GM12875 (cell line): ENCODE results near the gene IPPK.
A peak's percentile ranks its signal among the peaks of the same experiment; 100 is the strongest.

Experiments
- H3K4me3 ChIP-seq: one replicate; pipeline ENCODE4 v1.5.1; 2011; ENCODE audit warnings: low read depth, low read length, control low read depth
- TF ChIP-seq, protein P1 (sequence below): IDR thresholded peaks from 2 replicates; pipeline ENCODE4 v1.5.1; 2011; ENCODE audit warnings: low read depth, mild to moderate bottlenecking, control low read depth, inconsistent platforms, low read length, moderate library complexity, borderline replicate concordance; ENCODE audit not compliant: insufficient read depth

IPPK gene, protein sequence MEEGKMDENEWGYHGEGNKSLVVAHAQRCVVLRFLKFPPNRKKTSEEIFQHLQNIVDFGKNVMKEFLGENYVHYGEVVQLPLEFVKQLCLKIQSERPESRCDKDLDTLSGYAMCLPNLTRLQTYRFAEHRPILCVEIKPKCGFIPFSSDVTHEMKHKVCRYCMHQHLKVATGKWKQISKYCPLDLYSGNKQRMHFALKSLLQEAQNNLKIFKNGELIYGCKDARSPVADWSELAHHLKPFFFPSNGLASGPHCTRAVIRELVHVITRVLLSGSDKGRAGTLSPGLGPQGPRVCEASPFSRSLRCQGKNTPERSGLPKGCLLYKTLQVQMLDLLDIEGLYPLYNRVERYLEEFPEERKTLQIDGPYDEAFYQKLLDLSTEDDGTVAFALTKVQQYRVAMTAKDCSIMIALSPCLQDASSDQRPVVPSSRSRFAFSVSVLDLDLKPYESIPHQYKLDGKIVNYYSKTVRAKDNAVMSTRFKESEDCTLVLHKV

DNA sequence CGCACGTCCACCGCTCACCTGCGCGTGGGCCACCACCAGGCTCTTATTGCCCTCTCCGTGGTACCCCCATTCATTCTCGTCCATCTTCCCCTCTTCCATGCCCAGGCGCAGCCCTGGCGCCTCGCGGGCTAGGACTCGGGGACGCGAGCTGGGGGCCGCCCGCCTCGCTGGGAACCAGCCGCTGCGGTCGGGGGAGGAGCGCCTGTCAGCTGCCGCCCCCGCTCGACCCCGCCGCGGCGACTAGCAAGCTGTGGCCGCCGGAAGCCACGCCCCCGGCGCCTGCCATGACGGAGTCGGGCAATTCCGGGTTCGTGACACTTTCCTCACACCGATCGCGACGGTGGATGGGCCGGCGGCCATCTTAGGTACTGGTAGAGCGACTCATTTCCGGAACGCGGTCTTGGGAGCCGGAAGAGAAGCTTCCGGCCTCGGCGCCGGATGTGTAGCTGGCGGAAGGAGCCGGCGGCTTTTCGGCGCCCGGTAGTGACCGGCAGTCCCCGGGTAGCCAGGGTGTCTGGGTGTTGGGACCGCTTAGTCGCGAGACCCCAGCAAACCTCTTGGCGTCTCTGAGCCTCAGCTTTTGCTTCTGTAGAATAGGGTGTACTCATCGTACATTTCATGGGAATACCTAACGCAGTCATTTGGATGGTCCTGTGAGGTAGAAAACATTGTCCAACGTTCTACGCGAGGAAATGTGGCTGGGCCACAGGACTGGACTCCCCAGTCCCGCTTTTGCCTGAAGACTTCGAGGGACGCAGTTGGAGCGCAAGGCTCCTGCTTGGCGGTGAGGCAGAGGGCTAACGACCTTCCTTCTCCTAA is at the start of gene IPPK:
Gene IPPK, minus strand, starts transcription at position 242 of the 819 bp plus-strand sequence. Its CDS starts 143 bp downstream, at position 99.
- TF ChIP-seq, protein P1, sequence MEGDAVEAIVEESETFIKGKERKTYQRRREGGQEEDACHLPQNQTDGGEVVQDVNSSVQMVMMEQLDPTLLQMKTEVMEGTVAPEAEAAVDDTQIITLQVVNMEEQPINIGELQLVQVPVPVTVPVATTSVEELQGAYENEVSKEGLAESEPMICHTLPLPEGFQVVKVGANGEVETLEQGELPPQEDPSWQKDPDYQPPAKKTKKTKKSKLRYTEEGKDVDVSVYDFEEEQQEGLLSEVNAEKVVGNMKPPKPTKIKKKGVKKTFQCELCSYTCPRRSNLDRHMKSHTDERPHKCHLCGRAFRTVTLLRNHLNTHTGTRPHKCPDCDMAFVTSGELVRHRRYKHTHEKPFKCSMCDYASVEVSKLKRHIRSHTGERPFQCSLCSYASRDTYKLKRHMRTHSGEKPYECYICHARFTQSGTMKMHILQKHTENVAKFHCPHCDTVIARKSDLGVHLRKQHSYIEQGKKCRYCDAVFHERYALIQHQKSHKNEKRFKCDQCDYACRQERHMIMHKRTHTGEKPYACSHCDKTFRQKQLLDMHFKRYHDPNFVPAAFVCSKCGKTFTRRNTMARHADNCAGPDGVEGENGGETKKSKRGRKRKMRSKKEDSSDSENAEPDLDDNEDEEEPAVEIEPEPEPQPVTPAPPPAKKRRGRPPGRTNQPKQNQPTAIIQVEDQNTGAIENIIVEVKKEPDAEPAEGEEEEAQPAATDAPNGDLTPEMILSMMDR: no peak
- H3K4me3 ChIP-seq: peak within 1 kb of the TSS; percentile 73

DNA sequence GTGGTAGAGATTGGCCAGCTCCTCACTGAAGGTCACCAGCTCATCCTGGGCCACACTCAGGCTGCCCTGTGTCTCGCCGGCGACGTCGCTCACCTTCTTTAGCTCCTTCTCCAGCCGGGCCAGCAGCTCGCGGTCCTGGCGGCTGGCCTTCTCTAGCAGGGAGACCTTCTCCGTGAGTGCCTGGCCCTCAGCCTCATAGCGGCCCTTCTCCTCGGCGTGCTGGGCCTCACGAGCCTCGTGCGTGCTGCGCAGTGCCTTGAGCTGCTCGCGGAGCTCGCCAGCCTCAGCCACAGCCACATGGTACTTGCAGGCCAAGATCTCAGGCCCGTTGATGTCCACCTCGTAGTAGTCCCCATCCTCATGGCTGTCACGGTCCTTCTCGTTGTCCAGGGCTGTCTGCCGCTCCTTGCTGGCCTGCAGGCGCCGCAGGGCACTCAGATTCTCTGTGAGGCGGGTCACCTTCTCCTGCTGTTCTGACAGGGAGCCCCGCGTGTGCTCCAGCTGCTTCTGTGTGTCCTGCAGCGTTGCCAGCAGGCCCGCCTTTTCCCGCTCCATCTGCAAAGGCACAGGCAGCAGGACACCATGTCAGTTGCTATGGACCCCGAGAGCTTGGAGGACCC is 49.2 kb upstream of the IPPK start:
- H3K4me3 ChIP-seq: no peak overlapping the region
- TF ChIP-seq, protein P1: no peak

DNA sequence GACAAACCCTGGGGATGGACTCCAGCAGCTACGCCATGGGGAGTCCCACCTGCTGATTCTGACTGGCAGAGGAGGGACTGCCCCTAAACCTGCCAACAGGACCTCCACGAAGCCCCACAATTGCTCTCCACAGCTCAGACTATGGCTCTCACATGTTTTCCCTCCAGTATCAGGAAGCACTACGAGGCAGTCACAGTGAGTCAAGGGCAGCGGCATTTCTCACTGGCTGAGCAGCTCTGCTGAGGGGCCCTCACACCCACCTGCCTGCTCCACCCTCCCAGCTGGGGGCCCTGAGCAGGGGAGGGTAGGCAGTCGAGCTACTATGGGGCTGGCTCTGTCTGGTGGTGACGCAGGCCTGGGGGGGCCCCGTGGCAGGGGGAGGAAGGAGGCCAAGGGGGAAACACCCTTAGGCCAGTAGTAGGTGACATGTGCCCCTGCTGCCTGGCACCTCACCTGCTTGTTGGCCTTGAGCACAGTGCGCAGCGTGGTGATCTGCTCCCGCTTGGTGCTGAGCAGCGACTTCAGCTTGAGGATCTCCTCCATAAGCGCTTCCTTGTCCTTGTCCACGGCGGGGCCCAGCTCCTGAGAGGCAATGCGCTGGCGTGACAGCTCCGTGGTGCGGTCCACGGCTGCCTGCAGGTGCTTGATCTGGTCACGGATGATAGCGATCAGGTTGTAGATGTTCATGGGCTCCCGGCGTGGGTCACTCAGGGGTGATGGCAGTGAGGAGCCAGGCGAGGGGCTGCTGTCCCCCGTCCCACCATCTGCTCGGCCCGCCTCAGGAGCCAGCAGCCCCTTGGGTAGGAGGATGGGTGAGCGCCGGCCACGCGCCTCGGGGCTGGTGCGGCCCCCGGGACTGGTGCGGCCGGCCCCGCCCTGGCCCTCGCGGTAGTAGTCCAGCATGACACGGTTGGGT is 48.4 kb upstream of the IPPK start:
- TF ChIP-seq, protein P1: no peak
- no peak overlapping the region for H3K4me3 ChIP-seq

DNA sequence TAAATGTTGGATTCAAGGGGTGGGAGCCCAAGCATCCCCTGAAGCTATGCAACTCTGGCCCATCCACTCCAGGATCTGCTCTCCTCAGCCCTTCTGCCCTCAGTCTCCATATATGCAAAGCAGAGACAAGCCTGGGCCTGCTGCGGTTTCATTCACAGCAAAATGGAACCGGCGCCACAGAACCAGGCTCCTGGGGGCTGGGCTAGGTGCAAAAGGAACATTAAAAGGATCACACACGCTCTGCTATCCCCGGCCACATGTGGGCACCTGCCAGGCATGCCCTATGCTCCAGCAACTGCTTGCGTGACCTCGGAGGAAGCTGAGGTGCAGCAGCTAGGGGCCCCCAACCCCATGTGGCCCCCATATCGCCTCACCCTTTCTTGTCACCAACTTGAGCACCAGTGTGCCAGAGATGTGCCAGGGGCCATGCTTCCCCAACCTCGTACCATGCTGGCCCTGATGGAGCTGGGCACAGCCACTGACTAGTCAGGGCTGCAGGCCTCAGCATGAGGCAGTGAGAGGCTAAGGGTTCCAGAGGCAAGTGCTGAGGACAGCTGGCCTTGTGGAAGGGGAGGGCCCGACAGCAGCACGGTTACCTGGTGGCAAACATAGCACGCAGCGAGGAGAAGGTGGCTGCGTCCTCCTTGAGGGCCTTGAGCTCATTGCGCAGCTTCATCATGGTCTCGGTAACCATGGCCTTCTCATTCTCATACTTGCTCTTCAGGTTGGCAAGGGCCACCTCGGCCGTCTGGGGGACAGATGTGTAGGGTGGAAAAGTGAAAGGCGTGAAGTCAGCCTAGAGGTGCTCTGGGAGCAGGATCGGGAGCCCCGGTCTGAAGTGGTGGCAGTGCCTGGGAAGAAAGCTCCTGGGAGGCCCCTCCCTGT is 47.5 kb upstream of the IPPK start:
- H3K4me3 ChIP-seq: no peak overlapping the region
- TF ChIP-seq, protein P1: no peak

DNA sequence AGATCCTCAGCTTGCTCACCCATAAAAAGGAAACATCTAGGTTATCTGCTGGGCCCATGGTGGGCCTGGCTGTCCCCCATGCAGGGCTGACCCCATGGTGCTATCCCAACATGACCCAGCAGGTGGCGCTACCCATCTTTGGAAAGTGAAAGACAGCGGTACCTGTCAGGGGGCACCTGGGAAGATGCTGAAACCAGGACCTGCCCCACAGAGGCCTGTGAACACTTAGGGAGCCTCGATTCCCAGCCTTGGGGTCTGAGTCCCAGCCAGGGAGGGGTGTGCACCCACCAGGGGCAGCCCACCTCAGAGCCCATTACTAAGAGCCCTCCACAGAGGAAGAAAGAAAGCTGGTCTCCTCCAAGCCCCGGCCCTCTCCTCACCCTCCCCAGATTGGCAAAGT is 46.6 kb upstream of the IPPK start:
- TF ChIP-seq, protein P1: peak; percentile 88
- no peak overlapping the region for H3K4me3 ChIP-seq
